Measurements from ENCODE around the gene ZFYVE28. TPM values are rescaled to one million over a fixed set of nuclear protein-coding genes. Genes with fewer than 3 reads are reported as not detected.

The ZFYVE28 gene
- total RNA-seq, 1 donor from 2014 or later = 0.44 TPM

- H3K36me3 Mint-ChIP-seq (ENCODE audit: low read depth, unreplicated experiment) = peaks cover 4% of the 10 kb centered on the region
- no peaks in the 10 kb centered on the region for H3K9me3 Mint-ChIP-seq (ENCODE audit: unreplicated experiment)
- H3K27me3 Mint-ChIP-seq (ENCODE audit: unreplicated experiment) = peaks cover 18% of the 10 kb centered on the region
- H3K4me3 Mint-ChIP-seq (ENCODE audit: unreplicated experiment) = peak overlapping the region; percentile 72
- H3K4me1 Mint-ChIP-seq (ENCODE audit: unreplicated experiment) = peaks cover 20% of the 10 kb centered on the region
- no peak for DNase-seq (ENCODE audit: low spot score)
- TF ChIP-seq CTCF (IDR thresholded peaks at IDR 0.05; ENCODE audit: unreplicated experiment) = no peak
- H3K27ac Mint-ChIP-seq (ENCODE audit: unreplicated experiment) = peak overlapping the region; percentile 15
Observed at GRCh38 chr4:2412534-2412884, 5.9 kb downstream of the ZFYVE28 start.

GRCh38 chr4:2411786-2412510 lies 6.5 kb downstream of the ZFYVE28 start:
- Mint-ChIP-seq H3K4me3 (ENCODE audit: unreplicated experiment) (no peak overlapping the region), H3K4me1 (ENCODE audit: unreplicated experiment) (peaks cover 20% of the 10 kb centered on the region), H3K27me3 (ENCODE audit: unreplicated experiment) (peaks cover 18% of the 10 kb centered on the region), H3K9me3 (ENCODE audit: unreplicated experiment) (no peaks in the 10 kb centered on the region), H3K27ac (ENCODE audit: unreplicated experiment) (no peak overlapping the region), H3K36me3 (ENCODE audit: low read depth, unreplicated experiment) (peaks cover 4% of the 10 kb centered on the region)
- DNase-seq (ENCODE audit: low spot score) = no peak
- no peak for TF ChIP-seq CTCF (IDR thresholded peaks at IDR 0.05; ENCODE audit: unreplicated experiment)

- Mint-ChIP-seq H3K9me3 (ENCODE audit: unreplicated experiment) (no peaks in the 10 kb centered on the region), H3K27me3 (ENCODE audit: unreplicated experiment) (peaks cover 14% of the 10 kb centered on the region), H3K36me3 (ENCODE audit: low read depth, unreplicated experiment) (peaks cover under 1% of the 10 kb centered on the region), H3K4me1 (ENCODE audit: unreplicated experiment) (peaks cover 15% of the 10 kb centered on the region), H3K4me3 (ENCODE audit: unreplicated experiment) (no peak overlapping the region), H3K27ac (ENCODE audit: unreplicated experiment) (no peak overlapping the region)
- DNase-seq (ENCODE audit: low spot score) = no peak
- TF ChIP-seq CTCF (IDR thresholded peaks at IDR 0.05; ENCODE audit: unreplicated experiment) = no peak
Observed at GRCh38 chr4:2409381-2409783, 9.1 kb downstream of the ZFYVE28 start.

- TF ChIP-seq CTCF (IDR thresholded peaks at IDR 0.05; ENCODE audit: unreplicated experiment) = no peak
- H3K36me3 Mint-ChIP-seq (ENCODE audit: low read depth, unreplicated experiment) = peaks cover 3% of the 10 kb centered on the region
- no peak overlapping the region for H3K4me3 Mint-ChIP-seq (ENCODE audit: unreplicated experiment)
- peaks cover 13% of the 10 kb centered on the region for H3K4me1 Mint-ChIP-seq (ENCODE audit: unreplicated experiment)
- no peak for DNase-seq (ENCODE audit: low spot score)
- peaks cover 14% of the 10 kb centered on the region for H3K27me3 Mint-ChIP-seq (ENCODE audit: unreplicated experiment)
- H3K27ac Mint-ChIP-seq (ENCODE audit: unreplicated experiment) = no peak overlapping the region
- no peaks in the 10 kb centered on the region for H3K9me3 Mint-ChIP-seq (ENCODE audit: unreplicated experiment)
Observed at GRCh38 chr4:2408976-2409375, 9.5 kb downstream of the ZFYVE28 start.

- DNase-seq (ENCODE audit: low spot score) = no peak
- Mint-ChIP-seq H3K27ac (ENCODE audit: unreplicated experiment) (no peak overlapping the region), H3K4me1 (ENCODE audit: unreplicated experiment) (peaks cover 13% of the 10 kb centered on the region), H3K27me3 (ENCODE audit: unreplicated experiment) (peaks cover 12% of the 10 kb centered on the region), H3K36me3 (ENCODE audit: low read depth, unreplicated experiment) (peaks cover 3% of the 10 kb centered on the region), H3K4me3 (ENCODE audit: unreplicated experiment) (no peak overlapping the region), H3K9me3 (ENCODE audit: unreplicated experiment) (no peaks in the 10 kb centered on the region)
- TF ChIP-seq CTCF (IDR thresholded peaks at IDR 0.05; ENCODE audit: unreplicated experiment) = no peak
Observed at GRCh38 chr4:2408401-2408958, 10.0 kb downstream of the ZFYVE28 start.

All from endothelial cell (in vitro differentiated cells).